H1 (cell line): Measurements from ENCODE around the gene GALNT18. TPM values are rescaled to one million over a fixed set of nuclear protein-coding genes. Genes with fewer than 3 reads are reported as not detected.

ENCODE experiments used
- ASH2L ChIP-seq: fragments of 200-600, 300-600 bp; sonication (generic); IDR thresholded peaks from one replicate; pipeline ENCODE4 v1.7.1; 2017; ENCODE audit warnings: low read length
- CHD1 ChIP-seq: IDR thresholded peaks from 2 replicates; pipeline ENCODE4 v1.6.1; 2012; ENCODE audit warnings: low read depth, low read length, improper control_type of control experiment
- SAP30 ChIP-seq: fragments of 300-600 bp; sonication (generic); IDR thresholded peaks from 2 replicates; pipeline ENCODE4 v1.7.1; 2012; ENCODE audit warnings: low read length, moderate library complexity, mild to moderate bottlenecking, inconsistent platforms; ENCODE audit not compliant: insufficient read depth, insufficient replicate concordance
- polyA plus RNA-seq, 7 experiments: library from polyadenylated mRNA; depleted of rRNA in 3 of 7; stranded (reverse) in 5 of 7; unstranded in 2 of 7; fragments of >200 nt in 5 of 7; fragments of 200-250 nt in 2 of 7; gene quantifications; 1 replicate in 5 of 7; 2 replicates in 1 of 7; 4 replicates in 1 of 7; pipeline versions ENCODE4 v1.2.1 to v1.2.3, GENCODE V29; 2011 to 2013; ENCODE audit warnings: missing spikeins in 2 of 7, mixed read lengths in 2 of 7
- total RNA-seq: library from RNA; stranded (reverse); fragmentation: NEBNext Ultra II Directional; extraction: Animal tissue kit (Norgen Biotek cat#: 25700); gene quantifications from 2 replicates; pipeline ENCODE4 v1.2.1, GENCODE V29; 2021
- TF ChIP-seq, protein P1 (sequence below): fragments of 300-600 bp; sonication (generic); IDR thresholded peaks from 2 replicates; pipeline ENCODE4 v1.7.1; 2012; ENCODE audit warnings: low read length, moderate library complexity, mild to moderate bottlenecking, inconsistent platforms; ENCODE audit not compliant: insufficient replicate concordance
- TF ChIP-seq, protein P2 (sequence below): IDR thresholded peaks from 2 replicates; pipeline ENCODE4 v1.6.1; 2012; ENCODE audit warnings: inconsistent platforms

The GALNT18 gene
- total and polyA plus RNA-seq, 2 of the 8 experiments (the other 6 are each of a cell fraction or from before 2014, with no cell fraction given): 6.0 to 9.4 TPM

DNA sequence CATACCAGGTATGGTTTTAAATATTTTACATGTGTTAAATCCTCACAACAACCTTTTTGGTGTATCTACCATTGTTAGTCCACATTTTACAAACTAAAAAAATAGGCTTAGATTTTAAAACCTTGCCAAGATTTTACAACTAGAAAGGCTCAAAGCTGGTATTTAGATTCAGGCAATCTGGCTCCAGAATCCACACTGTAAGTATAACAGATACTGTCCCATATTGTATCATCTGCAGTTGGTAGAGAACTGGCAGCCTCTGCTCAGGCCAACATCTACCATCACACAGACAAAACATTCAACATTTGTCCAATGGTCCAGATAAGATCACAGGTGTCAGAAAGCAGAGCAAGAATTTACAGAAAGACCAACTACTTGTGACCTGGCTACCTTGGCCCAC lies 299.7 kb downstream of the GALNT18 start (continued):
- TF ChIP-seq, protein P1, sequence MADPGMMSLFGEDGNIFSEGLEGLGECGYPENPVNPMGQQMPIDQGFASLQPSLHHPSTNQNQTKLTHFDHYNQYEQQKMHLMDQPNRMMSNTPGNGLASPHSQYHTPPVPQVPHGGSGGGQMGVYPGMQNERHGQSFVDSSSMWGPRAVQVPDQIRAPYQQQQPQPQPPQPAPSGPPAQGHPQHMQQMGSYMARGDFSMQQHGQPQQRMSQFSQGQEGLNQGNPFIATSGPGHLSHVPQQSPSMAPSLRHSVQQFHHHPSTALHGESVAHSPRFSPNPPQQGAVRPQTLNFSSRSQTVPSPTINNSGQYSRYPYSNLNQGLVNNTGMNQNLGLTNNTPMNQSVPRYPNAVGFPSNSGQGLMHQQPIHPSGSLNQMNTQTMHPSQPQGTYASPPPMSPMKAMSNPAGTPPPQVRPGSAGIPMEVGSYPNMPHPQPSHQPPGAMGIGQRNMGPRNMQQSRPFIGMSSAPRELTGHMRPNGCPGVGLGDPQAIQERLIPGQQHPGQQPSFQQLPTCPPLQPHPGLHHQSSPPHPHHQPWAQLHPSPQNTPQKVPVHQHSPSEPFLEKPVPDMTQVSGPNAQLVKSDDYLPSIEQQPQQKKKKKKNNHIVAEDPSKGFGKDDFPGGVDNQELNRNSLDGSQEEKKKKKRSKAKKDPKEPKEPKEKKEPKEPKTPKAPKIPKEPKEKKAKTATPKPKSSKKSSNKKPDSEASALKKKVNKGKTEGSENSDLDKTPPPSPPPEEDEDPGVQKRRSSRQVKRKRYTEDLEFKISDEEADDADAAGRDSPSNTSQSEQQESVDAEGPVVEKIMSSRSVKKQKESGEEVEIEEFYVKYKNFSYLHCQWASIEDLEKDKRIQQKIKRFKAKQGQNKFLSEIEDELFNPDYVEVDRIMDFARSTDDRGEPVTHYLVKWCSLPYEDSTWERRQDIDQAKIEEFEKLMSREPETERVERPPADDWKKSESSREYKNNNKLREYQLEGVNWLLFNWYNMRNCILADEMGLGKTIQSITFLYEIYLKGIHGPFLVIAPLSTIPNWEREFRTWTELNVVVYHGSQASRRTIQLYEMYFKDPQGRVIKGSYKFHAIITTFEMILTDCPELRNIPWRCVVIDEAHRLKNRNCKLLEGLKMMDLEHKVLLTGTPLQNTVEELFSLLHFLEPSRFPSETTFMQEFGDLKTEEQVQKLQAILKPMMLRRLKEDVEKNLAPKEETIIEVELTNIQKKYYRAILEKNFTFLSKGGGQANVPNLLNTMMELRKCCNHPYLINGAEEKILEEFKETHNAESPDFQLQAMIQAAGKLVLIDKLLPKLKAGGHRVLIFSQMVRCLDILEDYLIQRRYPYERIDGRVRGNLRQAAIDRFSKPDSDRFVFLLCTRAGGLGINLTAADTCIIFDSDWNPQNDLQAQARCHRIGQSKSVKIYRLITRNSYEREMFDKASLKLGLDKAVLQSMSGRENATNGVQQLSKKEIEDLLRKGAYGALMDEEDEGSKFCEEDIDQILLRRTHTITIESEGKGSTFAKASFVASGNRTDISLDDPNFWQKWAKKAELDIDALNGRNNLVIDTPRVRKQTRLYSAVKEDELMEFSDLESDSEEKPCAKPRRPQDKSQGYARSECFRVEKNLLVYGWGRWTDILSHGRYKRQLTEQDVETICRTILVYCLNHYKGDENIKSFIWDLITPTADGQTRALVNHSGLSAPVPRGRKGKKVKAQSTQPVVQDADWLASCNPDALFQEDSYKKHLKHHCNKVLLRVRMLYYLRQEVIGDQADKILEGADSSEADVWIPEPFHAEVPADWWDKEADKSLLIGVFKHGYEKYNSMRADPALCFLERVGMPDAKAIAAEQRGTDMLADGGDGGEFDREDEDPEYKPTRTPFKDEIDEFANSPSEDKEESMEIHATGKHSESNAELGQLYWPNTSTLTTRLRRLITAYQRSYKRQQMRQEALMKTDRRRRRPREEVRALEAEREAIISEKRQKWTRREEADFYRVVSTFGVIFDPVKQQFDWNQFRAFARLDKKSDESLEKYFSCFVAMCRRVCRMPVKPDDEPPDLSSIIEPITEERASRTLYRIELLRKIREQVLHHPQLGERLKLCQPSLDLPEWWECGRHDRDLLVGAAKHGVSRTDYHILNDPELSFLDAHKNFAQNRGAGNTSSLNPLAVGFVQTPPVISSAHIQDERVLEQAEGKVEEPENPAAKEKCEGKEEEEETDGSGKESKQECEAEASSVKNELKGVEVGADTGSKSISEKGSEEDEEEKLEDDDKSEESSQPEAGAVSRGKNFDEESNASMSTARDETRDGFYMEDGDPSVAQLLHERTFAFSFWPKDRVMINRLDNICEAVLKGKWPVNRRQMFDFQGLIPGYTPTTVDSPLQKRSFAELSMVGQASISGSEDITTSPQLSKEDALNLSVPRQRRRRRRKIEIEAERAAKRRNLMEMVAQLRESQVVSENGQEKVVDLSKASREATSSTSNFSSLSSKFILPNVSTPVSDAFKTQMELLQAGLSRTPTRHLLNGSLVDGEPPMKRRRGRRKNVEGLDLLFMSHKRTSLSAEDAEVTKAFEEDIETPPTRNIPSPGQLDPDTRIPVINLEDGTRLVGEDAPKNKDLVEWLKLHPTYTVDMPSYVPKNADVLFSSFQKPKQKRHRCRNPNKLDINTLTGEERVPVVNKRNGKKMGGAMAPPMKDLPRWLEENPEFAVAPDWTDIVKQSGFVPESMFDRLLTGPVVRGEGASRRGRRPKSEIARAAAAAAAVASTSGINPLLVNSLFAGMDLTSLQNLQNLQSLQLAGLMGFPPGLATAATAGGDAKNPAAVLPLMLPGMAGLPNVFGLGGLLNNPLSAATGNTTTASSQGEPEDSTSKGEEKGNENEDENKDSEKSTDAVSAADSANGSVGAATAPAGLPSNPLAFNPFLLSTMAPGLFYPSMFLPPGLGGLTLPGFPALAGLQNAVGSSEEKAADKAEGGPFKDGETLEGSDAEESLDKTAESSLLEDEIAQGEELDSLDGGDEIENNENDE: no peak
- no peak for TF ChIP-seq ASH2L
- TF ChIP-seq SAP30: no peak
- no peak for TF ChIP-seq CHD1
- TF ChIP-seq, protein P2, sequence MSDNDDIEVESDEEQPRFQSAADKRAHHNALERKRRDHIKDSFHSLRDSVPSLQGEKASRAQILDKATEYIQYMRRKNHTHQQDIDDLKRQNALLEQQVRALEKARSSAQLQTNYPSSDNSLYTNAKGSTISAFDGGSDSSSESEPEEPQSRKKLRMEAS: no peak
